Measurements from ENCODE around the gene ALDH1B1.

- TF ChIP-seq PAX5 (IDR thresholded peaks at IDR 0.05; ENCODE audit: insufficient read depth, low read length, severe bottlenecking) (no peak), POLR2A (IDR thresholded peaks at IDR 0.05; ENCODE audit: low read depth, low read length) (no peak), POLR2AphosphoS5 (IDR thresholded peaks at IDR 0.05; ENCODE audit: low read depth, low read length) (no peak)
Observed at GRCh38 chr9:38439916-38440301, 47.4 kb downstream of the ALDH1B1 start.

All from GM12891 (cell line).